ENCODE data around the gene DLG1.

DLG1 gene

DNA sequence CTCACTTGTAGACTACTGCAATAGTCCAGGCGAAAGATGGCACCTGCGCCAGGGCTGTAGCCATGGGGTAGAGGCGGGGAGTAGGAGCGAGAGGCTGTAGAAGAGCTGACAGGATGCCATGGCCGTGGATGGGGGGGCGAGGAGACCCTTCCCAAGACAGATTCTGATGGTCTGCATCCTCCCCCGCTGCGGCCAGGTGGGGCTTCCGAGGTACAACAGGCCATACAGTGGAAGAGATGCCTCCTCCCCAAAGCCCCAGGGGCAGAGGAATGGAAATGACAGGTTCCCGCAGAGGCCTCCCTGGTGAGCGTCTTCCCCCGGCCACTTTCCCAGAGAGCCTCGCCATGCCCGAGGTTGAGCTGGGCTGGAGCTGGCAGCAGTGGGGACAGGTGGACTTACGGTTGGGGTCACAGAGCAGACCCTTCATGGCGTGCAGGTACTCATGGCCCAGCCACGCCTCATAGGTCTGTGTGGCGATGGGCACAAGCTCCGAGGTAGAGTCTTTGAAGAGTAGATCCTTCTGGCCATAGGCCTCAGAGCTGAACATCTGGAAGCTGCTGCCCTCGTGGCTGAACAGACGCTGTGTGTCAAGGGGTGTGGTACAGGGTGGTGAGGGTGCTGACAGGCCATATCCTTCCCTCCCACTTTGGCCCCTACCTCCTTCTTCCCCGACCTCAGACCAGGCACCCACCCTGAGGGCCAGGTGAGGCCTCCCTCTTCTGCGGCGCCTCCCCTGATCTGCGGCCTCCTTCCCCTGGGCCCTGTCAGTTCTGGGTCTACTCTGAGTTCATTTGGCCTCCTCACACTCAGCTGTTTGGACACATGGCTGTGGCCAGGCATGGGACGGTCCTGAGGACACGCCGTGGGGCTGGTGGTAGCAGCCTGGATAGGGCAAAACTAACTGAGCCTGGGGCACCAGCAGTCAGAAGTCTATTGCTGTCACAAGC lies 282.3 kb downstream of the DLG1 start:
- DNase-seq (ENCODE audit: low read depth in 2 of 2) = no peak

DNA sequence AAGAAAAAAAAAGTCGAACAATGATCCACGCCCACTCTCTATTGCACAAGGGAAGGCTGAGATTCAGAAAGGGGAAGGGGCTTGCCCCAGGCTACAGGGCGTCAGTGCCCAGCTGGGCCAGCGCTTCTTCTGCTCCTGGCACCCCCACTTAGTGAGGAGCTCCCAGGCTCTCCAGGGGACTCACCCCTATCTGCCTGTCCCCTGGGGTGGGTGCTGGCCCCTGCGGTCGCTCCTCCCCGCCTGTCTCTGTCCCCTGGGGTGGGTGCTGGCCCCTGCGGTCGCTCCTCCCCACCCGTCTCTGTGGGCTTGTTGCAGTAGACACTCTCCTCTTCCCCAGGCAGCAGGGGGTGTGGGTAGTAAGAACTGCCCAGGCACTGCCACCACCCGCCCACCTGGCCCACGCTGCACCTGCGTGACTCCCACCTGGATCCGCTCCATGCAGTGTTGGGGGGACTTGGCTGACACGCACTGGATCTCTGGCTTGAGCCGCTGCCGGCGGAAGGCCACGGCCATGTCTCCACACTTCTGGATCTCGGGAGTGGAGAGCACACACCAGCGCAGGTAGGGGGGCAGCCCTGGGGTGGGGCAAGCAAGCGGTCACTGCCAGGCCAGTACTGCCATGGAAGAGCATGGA lies 283.4 kb downstream of the DLG1 start:
- no peak for DNase-seq (ENCODE audit: low read depth in 2 of 2)

DNA sequence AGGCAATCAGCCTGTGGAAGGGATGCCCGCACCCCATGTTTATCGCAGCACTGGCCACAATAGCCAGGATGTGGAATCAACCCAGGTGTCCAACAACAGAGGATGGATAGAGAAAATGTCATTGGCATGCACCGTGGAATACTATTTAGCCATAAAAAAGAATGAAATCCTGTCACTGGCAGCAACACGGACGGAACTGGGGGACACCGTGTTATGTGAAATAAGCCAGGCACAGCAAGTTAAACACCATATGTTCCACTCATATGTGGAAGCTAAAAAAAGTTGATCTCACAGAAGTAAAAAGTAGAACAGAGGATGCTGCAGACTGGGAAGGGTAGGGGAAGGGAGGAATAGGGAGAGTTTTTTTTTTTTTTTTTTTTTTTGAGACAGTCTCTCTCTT lies 284.4 kb downstream of the DLG1 start:
- DNase-seq (ENCODE audit: low read depth in 2 of 2) = no peak

DNA sequence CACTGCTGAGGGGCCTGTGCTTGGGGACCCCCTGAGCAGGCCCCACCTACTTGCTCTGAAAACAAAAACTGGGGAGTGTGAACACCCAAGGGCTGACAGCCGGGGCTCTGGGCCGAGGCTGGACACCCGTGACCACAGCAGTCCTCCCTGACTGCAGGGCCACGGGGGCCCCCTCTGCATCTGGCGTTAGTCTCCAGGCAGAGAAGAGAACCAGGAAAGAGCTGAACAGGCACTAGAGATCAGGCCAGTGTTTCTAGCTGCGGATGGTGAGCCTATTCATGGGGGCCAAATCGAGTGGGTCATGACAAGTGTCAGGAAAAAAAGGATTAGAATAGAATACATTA lies 285.9 kb downstream of the DLG1 start:
- DNase-seq (ENCODE audit: low read depth in 2 of 2) = no peak

DNA sequence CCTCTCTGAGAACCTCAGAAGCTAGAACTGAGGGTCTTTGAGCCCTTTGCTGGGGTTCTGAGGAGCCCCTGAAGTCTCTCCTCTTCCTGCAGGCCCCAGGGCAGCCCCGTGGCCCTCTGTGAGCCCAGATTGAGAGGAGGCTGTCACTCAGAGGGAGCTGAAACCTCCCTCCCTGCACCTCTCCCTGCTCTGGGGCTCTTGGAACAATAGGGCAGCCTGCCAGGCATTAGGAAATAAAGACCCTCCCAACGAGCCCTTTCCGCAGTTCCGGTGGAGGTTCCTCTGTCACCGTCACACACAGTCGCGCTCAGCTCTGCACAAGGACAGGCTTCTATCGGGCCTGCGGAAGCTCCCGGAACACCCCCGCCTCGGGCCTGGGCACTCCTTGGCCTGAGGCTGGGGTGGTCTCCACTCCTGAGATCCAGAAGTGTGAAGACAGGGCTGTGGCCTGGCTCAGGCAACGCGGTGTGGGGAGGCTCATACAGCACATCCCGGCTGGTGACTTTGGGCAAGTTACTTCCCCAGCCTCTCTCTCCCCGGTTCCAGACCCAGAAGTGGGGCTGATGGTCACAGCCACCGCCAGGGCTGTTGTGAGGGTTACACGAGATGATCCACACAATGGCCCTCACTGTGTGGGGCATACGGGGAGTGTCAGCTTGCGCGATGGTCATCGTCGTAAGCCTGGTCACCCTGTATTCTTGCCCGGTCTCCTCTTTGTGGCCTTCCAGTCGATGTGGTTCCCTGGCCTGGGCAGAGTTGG lies 286.5 kb downstream of the DLG1 start:
- DNase-seq (ENCODE audit: low read depth in 2 of 2) = no peak

DNA sequence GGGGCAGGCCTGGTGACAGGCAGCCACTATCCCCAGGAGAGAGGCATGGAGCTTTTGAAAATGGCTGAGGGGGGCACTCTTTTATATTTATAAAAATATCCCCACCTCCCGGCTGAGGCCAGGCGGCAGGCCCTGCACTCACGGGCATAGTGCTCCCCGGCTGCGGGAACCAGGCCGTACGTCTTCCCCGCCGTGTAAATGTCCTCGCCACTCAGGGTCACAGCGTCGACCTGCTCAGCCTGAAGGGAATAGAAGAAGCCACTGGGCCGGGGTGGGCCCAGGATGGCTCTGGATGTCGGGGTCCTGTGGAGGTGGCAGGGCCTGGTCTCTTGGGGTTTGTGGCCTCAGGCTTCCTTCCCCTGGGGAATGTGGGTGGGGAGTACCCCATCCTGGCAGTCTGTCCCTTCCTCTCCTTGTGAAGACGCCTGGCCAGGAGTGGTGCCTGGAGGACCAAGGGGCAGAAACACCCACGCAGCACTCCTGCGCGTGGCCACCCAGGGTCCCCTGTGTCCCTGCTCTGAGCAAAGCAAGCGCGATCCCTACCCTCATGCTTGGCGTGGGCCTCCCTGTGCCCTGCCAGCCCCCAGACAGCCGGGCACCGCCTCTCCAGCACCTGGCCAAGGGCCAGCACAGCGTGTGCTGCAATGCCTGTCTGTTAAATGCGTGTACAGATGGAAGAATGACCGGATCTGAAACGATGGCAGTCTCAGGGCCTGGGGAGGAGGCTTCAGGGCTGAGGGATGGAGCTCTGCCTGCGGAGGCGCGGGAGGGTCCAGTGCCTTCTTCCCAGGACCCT lies 287.7 kb downstream of the DLG1 start:
- no peak for DNase-seq (ENCODE audit: low read depth in 2 of 2)

DNA sequence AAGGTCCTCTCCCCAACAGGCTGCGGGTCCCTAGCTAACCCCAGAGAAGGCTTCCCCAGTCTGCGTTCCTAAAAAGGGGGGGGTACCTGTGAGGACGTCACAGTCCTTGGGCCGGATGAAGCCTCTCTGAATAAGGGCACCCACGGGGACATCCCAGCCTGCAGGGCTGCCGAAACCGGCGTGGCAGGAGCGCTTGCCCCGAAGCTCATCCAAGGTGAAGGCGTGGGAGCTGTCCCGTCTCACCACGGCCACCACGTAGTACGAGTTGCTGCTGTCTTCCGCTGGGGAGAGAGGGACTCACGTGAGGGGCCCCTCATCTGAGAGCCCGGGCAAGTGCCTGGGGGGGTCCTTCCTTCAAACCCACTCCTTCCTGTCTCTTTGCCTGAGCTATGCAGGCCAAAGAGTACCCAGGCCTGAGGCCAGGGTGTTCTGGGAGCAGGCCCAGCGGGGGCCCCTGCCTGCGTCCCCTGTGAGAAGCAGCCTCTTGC lies 288.8 kb downstream of the DLG1 start:
- no peak for DNase-seq (ENCODE audit: low read depth in 2 of 2)

DNA sequence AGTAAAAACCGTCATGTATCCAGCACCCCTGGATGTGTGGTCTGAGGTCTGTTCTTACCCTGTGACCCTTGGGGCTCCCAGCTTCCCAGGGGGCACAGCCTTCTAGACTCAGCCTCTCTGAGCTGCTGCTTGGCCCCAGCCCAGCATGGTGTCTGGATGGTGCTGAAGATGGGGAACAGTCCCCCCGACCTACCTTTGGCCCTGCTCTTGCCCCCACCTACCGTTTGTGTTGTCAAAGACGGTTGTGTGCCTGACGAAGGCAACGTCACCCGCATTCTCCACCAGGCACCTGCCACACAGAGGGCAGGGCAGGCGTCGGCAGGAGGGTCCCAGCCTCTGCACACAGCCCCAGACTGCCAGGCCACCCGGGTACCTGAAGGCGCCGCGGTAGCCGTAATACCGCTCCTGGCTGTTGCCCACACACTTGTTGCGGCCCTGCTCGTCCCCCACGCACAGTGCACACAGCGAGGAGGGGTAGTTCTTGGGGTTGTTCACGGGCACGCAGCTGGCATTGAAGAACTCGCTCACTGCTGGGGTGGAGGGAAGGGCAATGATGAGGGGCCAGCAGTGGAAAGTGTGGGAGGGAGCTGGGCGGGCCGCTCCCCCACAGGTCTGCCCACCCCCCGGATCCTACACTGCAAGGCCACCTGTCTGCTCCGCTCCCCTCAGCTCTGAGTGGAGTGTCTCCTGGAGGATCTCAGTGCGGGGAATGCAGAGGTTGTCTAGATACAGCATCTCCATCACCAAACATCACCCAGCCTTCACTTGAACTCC lies 289.8 kb downstream of the DLG1 start:
- no peak for DNase-seq (ENCODE audit: low read depth in 2 of 2)

DNA sequence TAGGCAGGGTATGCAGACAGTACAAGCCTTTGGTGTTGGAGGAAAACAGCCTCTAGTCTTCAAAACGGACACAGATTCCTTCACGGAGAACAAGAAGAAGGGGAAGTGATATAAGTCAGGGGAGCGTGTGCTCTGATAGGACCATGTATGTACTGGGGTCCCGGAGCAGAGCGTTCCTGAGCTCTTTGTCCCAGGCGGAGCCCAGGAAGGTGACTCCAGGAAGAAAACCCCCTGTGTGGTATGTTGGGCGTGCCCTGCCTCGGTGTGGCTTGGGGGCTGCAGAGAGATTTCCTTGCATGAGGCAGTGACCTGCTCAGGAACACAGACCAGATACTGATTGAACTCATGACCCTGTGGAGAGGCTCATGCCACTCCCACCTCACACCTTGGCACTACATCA lies 290.5 kb downstream of the DLG1 start:
- no peak for DNase-seq (ENCODE audit: low read depth in 2 of 2)

DNA sequence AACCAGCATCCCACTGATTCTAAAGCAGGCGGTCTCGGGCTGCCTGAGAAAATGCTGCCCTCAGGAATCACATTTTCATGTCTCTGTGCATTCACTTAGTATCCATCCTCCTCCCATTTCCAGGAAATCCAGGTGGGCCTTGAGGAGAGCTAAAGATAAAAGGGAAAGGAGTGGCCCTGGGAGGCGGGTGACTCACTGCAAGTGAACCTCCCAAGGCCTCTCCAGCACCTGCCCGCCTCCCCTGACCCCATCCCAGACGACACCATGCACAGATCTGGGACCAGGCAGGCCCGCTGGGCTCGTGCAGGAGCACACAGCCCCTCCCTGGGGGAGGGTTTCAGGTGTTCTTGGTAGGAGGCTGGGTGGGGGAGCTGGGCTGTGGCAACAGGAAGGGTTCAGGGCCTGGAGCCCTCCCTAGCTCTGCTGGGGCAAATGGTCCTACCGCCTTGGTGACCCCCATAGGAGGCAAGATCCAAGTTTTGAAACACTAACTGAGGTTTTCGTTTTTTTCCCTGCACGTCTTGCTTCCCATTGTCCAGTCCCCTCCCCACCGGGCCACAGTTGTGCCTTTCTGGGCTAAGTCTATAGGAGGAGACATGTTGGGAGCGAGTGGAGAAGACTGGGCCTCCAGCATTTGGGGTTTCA lies 291.0 kb downstream of the DLG1 start:
- DNase-seq (ENCODE audit: low read depth in 2 of 2) = no peak

DNA sequence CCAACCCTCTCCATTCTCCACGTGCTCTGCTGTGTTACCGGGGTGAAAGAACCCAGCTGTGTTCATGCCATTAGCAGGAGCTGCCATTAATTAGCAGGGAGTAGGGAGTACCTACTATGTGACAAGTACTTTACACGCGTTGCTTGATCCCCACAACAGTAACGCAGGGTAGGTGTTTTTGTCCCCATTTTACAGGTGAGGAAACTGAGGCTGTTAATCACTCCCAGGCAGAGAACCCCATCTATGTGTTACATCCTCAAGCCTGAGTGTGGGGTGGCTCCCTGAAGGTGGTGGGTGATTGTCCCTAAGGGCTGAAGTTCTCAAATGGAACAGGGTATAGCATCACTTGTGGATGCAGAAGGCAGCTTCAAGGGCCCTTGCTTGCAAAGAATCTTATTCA lies 291.6 kb downstream of the DLG1 start:
- no peak for DNase-seq (ENCODE audit: low read depth in 2 of 2)

DNA sequence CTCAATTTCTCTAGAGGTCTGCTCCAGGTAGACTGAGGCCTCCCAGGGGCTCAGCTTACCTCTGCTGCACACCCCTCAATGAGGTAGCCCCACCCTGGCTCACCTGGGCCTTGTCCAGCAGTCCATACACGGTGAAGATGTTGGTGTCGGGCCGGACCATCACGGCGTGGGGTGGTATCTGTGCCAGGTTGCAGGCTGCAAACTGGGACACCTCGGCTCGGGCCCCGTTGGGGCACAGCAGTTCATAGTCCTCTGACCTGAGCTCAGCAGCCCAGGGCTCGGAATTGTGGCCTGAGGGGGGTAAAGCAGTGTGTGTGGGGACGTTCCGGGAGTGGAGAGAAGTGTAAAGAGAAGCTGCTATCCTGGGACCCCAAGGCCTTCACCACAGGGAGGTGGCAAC lies 292.0 kb downstream of the DLG1 start:
- DNase-seq (ENCODE audit: low read depth in 2 of 2) = no peak

DNA sequence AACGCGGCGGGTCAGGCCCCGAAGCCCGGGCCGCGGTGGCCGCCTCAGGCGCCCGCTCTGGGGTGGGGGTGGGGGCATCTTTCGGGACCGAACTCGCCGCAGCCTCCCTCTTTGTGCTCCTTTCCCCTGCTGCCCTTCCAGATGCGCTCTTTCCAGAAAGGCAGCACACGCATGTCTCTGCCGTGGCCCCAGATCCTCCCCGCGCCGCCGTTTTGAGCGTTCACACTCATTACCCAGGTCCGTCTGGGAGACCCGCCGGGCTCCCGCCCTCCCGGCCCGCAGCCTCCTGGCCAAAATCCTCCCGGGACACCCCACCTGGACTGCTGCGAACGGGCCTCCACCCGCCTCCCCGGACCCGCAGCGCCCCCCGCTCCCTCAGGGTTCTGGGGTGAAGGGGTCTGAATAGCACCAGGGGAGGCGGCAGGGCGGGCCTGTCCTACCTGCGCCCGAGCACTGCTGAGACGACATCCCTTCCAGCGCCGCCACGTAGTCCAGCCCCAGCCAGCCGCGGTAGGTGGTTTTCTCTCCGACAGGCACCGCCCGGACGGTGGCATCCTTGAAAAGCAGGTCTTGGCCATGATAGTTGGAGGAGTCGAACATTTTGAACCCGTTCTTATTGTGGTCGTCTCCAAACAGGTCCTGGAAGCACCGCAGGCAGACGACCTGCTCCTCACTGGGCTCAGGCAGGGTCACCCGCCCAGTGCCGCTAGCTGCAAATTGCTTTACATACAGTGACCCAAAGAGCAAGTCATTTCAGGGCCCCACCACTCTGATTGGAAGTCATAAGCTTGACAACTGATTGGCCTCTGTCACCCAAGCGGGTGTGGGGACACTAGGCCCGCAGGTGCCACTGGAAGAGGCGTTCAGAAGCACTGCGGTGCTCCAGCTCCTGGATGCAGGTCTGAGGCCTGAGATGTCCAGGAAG lies 294.7 kb downstream of the DLG1 start:
- peak in 1 of 2 donors; percentile 16 for DNase-seq (ENCODE audit: low read depth in 2 of 2)

DNA sequence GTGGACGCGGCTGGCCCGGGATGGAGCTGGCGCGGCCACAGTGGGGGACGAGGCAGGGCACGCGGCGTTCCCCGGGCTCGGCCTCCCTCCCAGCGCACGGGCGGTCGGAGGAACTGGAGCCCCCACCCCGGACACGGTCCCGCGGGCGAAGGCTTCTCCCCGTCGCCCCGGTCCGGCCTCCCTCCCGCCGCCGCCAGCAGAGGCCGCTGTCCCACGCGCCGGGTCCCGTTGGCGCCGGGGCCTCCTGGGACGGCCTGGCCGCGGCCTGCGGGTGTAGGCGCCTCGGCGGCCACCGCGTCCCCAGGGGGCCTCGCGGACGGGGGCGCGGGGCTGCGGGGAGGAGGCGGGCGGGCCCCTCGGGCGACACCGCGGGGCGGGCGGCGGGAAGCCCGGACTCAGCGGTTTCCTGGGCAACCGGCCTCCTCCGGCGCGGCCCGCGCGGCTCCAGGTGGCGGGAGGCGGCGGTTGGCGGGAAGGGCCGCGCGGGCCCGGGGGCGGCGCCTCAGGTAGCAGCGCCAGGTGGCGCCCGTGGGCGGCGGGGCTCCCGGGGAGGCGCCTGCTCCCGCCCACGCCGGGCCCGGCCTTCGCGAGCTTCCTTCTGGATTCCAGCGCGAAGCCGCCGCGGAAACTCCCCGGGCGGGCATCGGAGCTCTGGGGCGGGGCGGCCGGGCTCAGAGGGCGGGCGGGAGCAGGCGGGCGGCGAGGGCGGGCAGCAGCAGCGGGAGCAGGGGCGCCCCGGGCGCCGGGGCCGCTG lies 295.5 kb downstream of the DLG1 start:
- DNase-seq (ENCODE audit: low read depth in 2 of 2) = peak; percentile 59 to 72

DNA sequence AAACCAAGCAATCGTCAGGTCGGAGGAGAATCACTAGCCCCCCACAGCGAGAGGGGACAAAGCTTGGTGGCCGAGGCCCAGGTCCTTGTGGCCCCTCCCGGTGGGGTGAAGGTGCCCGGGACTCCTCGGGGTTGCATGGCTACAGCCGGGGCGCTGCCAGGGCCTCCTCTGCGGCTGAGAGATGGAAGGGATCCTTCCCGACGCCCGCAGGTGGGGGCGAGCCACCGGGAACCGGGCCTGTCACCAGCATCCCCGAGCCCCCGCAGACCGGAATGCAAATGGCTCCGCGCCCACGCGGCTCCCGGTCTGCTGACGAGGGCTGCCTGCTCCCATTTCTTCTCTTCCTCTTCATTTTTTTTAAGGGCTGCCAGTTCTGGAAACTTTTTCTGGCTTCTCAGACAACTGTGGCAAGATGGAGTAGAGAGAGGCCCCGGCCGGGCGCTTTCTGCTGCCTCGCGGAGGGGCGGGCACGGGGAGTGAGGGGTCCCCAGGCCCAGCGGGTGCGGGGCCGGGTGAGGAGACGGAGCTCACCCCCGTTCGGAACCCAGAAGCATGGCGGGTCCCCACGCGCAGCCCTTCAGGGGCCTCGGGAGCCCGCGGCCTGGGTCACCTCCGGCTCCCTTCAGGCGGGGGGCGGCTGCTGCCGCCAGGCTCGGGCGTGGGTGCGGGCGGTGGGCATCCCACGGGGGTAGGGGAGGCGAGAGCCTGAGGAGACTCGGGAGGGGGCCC lies 296.3 kb downstream of the DLG1 start:
- no peak for DNase-seq (ENCODE audit: low read depth in 2 of 2)

DNA sequence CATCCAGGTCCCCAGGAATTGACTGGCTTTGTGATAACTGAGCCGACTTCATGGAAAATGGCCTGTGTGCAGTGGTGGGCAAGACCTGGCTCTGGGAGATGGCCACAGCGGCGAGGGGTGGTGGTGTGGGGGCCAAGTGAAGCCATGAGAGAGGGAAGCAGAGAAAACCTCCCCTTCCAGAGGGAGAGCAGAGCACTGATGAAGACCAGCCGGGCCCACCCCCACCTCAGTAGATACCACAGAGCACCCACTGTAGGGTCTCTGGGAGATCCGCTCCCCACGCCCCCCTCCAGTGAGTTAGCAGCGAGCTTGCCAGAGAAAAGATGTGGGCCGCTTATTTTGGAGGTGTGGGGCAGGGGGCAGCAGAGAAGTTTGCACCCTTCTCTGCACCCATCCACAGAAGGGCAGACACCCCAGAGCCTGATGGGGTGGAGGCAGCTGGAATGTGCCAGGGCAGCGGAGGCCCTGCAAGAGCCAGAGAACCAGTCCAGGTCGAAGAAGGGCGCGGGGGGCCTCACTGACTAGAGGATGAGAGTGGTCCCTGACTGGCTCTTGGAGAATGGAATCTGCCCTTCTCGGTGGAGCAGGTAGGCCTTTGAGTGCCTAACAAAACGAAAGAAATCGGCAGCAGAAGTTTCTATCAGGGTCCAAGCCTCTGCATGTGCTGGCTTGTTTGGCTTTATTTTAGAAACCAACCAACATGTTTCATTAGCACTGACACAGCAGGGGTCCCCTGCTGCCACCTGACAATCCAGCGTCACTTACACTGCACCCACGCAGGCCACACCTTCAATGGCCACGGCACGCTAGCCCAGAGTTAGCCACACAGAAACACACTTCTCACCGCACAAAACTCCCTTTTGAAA lies 297.1 kb downstream of the DLG1 start:
- no peak for DNase-seq (ENCODE audit: low read depth in 2 of 2)

DNA sequence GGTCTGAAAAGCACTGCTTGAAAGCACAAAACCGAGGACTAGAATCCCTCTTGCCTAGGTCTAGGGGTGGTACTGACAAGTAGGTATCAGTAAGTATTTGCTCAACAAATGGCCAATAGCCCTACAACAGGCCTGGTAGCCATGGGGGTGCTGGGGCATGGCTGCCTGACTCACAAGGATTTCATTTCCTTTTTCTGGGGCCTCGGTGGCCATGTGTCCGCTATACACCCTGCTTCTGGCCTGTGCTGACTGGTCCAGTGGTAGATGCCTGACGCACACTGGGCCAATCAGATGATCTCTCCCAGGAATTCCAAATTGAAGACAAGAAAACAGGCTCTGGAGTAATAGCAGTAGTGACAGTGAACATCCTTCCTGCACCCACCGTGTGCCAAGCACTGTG lies 298.2 kb downstream of the DLG1 start:
- DNase-seq (ENCODE audit: low read depth in 2 of 2) = no peak

Measured in stimulated activated CD4-positive, alpha-beta T cell treated with anti-CD3 and anti-CD28 coated beads, Interleukin-15, amount 100 ng/mL, for 48 hours (primary cell).